MM.1S (cell line): ENCODE measurements around the gene PTPRE.

Experiments used
- CTCF ChIP-seq: fragments of 300-600 bp; sonication (generic); IDR thresholded peaks from 2 replicates; pipeline ENCODE4 v1.5.1; 2016; ENCODE audit warnings: antibody characterized with exemption, low read length, mixed read lengths
- EZH2 ChIP-seq: fragments of 300-600 bp; sonication (generic); optimal IDR thresholded peaks from 2 replicates; pipeline ENCODE3; 2017; ENCODE audit warnings: low read depth, mild to moderate bottlenecking, antibody characterized with exemption, low read length, mixed read lengths
- EZH2phosphoT487 ChIP-seq: fragments of 300-600 bp; sonication (generic); IDR thresholded peaks from 2 replicates; pipeline ENCODE4 v1.6.1; 2018; ENCODE audit warnings: antibody characterized with exemption, low read length

- no peak for TF ChIP-seq CTCF
- TF ChIP-seq EZH2 = no peak
- TF ChIP-seq EZH2phosphoT487 = no peak
These were observed 119.0 kb downstream of the PTPRE start for GRCh38 chr10:128025951-128026350.
